NCI-H2196 (cell line): Measurements from ENCODE around the gene AADACL3.

Experiments
- DNase-seq: peaks from one replicate; lab custom pipeline; 2025; ENCODE audit not compliant: unreplicated experiment; lab: John Stamatoyannopoulos, UW

Gene AADACL3

DNA sequence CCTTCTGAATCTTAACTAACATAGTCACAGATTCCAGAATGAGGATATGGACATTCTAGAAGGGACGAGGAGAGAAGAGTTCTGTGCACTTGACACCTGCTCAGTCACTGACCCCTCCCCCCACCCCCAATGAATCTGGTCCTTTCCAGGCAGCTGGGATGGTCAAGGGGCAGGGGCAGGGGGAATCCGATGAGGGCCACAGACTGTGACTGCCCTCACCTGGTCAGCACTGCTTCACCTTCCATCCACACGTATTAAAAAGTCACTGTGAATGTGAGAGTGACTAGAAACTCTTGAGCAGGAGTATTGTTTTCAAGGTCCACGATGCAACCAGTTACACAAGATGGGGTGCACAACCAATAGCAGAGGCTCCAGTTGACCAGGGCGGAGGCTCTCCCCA, 48.1 kb downstream of the AADACL3 start:
- no peak for DNase-seq

DNA sequence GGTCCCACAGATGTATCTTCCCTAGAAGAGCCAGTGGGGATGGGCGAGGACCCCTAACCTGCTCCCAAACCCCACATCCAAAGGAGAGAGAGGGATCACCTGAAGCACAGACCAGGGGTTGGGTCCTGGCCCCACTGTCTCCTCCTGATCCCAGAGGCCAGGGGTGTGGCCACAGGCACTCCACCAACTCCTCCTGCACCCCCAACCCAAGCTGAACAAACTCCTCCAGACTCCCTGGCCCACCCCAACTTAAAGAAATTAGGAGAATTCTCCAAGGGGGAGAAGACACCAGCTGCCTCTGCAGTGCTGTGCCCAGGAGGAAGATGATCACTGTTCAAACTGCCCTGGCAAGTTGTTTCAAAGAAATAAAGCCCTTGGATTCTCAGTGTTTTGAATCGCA, 53.1 kb downstream of the AADACL3 start:
- DNase-seq: no peak

DNA sequence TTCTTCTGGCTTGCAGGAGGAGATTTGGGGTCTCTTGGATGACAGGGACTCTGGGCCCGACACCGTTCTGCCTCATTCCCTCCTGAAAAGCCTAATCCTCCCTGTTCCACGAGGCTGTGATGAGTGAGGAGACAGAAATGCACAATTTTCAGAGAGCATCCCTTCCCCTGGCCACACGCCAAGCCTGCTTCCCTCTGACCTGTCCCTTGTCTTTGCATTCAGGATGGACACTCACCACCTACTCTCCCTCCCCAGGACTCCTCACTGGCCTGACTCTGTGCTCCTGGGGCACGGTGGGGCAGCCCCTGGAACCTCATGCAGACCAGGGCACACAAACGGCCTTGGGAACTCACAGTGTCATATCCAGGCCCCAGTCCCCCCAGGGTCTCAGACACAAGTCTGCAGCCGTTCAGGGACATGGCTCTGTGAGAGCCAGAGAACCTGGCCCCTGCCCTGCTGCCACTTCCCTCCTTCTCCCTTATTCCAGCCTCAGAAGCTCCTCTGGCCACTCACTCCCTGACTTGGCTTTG, 54.1 kb downstream of the AADACL3 start:
- DNase-seq: no peak

DNA sequence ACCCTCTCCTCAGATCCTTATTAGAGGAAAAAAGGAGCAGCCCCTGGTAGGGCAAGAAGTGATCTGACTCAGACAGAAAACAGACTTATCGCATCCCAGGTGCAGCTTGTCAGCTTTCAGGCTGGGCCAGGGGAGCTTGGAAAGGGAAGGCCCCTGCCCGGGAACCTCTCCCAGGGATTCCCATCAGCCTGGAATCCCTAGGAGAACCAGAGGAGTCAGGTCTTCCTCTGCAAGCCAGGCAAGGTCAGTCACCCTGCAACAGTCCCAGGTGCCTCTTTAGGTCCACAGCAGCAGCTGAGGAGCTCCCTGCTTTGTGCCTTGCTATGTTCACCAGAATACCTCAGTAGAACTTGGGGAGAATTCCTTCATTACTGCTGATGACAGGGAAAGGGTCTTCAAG, 54.7 kb downstream of the AADACL3 start:
- DNase-seq: no peak

DNA sequence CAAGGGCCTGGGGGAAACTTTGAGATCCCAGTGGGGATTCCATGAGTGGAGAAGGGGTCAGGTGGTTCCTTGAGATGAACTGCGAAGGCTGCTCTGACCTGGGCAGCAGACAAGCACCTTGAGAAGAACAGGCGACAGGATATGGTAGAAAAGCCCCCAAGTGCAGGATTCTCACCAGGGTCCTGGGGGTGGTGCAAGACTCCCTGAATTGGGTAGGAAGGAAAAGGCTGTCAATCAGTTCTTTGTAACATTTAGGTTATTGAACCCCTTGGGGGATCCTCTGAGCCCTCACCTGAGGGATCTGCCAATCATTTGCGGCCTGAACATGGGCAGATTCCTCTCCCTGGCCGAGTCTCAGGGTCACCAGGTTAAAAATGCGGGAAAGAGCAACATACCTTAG, 55.3 kb downstream of the AADACL3 start:
- DNase-seq: no peak

DNA sequence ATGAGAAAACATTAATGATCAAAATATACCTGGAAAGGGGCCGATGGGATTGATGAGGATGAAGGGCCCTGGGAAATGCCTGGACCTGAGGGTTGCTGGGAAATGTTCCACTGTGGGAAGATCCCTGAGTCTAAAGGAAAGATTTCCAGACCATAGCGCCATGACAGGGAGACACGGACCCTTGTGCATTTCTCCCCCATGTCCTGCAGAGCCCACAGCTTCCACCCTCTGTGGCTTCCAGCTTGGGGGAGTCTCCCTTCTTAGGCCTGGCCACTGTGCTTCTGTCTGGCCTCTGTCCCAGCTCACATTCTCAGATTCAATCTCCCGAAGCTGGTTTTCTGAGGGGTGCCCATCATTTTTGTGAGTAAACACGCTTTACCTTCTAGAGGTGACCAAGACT, 56.6 kb downstream of the AADACL3 start:
- DNase-seq: no peak

DNA sequence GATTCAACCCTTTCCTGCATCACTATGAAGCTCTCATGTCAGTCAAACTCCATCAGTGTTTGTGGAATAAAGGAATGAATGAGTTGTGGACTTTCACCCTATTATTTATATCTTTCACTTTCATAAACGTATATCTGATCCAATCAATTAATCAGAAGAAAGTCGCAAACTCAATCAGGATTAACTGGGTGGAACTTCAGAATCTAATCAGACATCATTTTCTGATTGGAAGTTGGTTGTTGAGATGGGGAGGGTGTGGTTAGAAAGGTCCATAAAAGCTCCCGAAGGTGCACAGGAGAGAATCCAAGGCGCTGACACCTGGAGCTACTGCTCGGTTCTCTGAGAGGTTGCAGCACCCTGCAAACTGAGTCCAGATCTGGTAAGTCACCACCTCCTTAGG, 57.5 kb downstream of the AADACL3 start, which contains the start of gene PRAMEF12:
Gene PRAMEF12 (plus strand): TSS at position 301 of the 400 bp plus-strand sequence. CDS start 1,130 bp downstream, outside the sequence.
- DNase-seq: no peak

DNA sequence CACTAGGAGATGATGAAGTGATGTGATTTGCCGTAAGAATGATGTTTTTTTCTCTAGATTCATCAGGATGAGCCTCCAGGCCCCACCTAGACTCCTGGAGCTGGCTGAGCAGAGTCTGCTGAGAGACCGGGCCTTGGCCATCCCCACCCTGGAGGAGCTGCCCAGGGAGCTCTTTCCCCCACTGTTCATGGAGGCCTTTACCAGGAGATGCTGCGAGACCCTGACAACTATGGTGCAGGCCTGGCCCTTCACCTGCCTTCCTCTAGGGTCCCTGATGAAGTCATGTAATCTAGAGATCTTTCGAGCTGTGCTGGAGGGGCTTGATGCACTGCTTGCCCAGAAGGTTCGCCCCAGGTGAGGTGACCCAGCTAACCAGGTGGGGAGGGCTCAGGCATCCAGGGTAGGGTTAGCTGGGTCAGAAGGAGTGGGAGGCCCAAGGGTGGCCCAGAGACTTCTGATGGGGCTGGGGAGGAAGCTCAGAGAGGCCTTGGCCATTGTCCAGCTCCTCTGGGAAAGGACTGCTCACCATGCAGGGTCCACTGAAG, 59.0 kb downstream of the AADACL3 start:
- DNase-seq: no peak

DNA sequence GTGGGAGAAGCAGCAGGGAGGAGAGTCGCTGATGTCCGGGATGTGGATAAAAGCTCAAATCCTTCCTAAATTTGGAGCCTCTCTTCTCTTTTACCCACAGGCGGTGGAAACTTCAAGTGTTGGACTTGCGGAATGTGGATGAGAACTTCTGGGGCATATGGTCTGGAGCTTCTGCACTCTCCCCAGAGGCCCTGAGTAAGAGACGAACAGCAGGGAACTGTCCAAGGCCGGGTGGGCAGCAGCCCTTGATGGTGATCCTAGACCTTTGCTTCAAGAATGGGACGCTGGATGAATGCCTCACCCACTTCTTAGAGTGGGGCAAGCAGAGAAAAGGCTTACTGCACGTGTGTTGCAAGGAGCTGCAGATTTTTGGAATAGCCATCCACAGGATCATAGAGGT, 59.5 kb downstream of the AADACL3 start:
- no peak for DNase-seq

DNA sequence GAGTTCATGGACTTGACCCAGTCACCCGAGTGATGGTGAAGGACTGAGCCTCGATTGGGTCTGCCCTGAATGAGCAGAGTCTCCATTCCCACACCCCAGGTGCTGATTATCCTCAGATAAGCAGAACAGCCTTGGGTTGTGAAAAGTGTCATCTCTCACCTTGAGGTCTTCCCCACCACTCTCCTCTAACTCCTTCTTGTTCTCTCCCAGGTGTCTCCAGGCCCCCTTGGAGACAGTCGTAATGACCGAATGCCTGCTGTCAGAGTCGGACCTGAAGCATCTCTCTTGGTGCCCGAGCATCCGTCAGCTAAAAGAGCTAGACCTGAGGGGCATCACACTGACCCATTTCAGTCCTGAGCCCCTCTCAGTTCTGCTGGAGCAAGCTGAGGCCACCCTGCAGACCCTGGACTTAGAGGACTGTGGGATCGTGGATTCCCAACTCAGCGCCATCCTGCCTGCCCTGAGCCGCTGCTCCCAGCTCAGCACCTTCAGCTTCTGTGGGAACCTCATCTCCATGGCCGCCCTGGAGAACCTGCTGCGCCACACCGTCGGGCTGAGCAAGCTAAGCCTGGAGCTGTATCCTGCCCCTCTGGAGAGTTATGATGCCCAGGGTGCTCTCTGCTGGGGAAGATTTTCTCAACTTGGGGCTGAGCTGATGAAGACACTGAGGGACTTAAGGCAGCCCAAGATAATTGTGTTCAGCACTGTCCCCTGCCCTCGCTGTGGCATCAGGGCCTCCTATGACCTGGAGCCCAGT, 61.1 kb downstream of the AADACL3 start:
- no peak for DNase-seq
